ENCODE measurements around the gene NCS1.

DNA sequence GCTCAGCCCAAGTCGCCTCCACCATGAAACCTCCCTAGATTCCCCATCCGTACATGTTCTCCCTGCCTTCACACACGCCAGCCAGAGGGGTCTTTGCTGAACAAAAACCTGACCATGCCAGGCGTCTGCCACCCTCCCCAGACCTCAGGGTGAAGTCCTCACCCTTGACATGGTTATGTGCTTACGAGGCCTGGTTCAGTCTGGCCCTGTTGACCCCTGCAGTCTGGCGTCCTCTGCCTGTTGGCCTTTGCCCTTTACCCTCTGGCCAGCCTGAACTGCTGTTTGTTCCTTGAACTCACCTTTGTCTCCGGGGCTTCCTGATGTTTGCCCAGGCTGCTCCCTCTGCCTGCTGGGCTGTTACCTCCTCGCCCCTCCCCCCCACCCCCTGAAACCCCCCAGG, 29.8 kb downstream of the NCS1 start:
- TF ChIP-seq POLR2A (IDR thresholded peaks at IDR 0.05; ENCODE audit: low read depth, low read length) (no peak), POLR2AphosphoS5 (IDR thresholded peaks at IDR 0.05; ENCODE audit: low read depth, low read length) (no peak)

Measured in GM12892 (cell line).